ENCODE data around the gene DZIP1. TPM values are rescaled to one million over a fixed set of nuclear protein-coding genes. Genes with fewer than 3 reads are reported as not detected.

The DZIP1 gene
- total RNA-seq, 1 donor from 2014 or later = 62.8 TPM

DNA sequence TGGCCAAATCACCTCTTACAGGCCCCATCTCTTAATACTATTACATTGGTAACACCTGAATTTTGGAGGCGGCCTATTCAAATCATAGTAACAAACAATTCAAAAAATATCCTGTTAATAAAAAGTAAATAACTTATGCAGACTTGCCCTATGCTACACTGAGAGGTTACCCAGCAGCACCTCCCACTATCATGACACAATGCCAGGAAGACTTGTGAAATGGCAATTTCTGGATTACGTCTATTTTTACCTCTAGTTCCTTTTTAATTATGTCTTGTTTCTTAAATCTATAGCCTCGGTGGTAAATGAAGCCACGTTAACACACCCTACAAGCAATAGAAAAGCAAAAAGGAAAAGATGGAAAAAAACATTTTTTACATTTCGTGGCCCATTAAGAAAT is 6.2 kb upstream of the DZIP1 start:
- TF ChIP-seq, protein P1, sequence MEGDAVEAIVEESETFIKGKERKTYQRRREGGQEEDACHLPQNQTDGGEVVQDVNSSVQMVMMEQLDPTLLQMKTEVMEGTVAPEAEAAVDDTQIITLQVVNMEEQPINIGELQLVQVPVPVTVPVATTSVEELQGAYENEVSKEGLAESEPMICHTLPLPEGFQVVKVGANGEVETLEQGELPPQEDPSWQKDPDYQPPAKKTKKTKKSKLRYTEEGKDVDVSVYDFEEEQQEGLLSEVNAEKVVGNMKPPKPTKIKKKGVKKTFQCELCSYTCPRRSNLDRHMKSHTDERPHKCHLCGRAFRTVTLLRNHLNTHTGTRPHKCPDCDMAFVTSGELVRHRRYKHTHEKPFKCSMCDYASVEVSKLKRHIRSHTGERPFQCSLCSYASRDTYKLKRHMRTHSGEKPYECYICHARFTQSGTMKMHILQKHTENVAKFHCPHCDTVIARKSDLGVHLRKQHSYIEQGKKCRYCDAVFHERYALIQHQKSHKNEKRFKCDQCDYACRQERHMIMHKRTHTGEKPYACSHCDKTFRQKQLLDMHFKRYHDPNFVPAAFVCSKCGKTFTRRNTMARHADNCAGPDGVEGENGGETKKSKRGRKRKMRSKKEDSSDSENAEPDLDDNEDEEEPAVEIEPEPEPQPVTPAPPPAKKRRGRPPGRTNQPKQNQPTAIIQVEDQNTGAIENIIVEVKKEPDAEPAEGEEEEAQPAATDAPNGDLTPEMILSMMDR (IDR thresholded peaks at IDR 0.05; ENCODE audit: unreplicated experiment) = no peak
- peaks cover 3% of the 10 kb centered on the region for H3K27me3 Mint-ChIP-seq (ENCODE audit: low read depth)
- H3K4me3 Mint-ChIP-seq = no peak overlapping the region
- H3K27ac Mint-ChIP-seq = no peak overlapping the region
- peaks cover 9% of the 10 kb centered on the region for H3K9me3 Mint-ChIP-seq
- H3K4me1 Mint-ChIP-seq = no peaks in the 10 kb centered on the region
- no peak for DNase-seq (ENCODE audit: low spot score in 2 of 2, unreplicated experiment in 2 of 2)
- H3K36me3 Mint-ChIP-seq = no peaks in the 10 kb centered on the region

GRCh38 chr13:95647321-95647720 is 2.8 kb upstream of the DZIP1 start:
- Mint-ChIP-seq H3K36me3 (no peaks in the 10 kb centered on the region), H3K4me3 (no peak overlapping the region), H3K27ac (no peak overlapping the region), H3K4me1 (peaks cover 15% of the 10 kb centered on the region), H3K9me3 (peaks cover 9% of the 10 kb centered on the region), H3K27me3 (ENCODE audit: low read depth) (no peaks in the 10 kb centered on the region)
- DNase-seq (ENCODE audit: low spot score in 2 of 2, unreplicated experiment in 2 of 2) = no peak
- TF ChIP-seq, protein P1 (IDR thresholded peaks at IDR 0.05; ENCODE audit: unreplicated experiment) = no peak

GRCh38 chr13:95643936-95644598 is 439 bp downstream of the DZIP1 start:
- no peaks in the 10 kb centered on the region for H3K27me3 Mint-ChIP-seq (ENCODE audit: low read depth)
- peak in 1 of 2 experiments; percentile 69 for DNase-seq (ENCODE audit: low spot score in 2 of 2, unreplicated experiment in 2 of 2)
- H3K27ac Mint-ChIP-seq = peak overlapping the region; percentile 80
- H3K4me1 Mint-ChIP-seq = peaks cover 29% of the 10 kb centered on the region
- H3K36me3 Mint-ChIP-seq = peaks cover 12% of the 10 kb centered on the region
- H3K9me3 Mint-ChIP-seq = no peaks in the 10 kb centered on the region
- TF ChIP-seq, protein P1 (IDR thresholded peaks at IDR 0.05; ENCODE audit: unreplicated experiment) = no peak
- peak overlapping the region; percentile 77 for H3K4me3 Mint-ChIP-seq

GRCh38 chr13:95643571-95643935 is 953 bp downstream of the DZIP1 start:
- H3K4me1 Mint-ChIP-seq = peaks cover 29% of the 10 kb centered on the region

DNA sequence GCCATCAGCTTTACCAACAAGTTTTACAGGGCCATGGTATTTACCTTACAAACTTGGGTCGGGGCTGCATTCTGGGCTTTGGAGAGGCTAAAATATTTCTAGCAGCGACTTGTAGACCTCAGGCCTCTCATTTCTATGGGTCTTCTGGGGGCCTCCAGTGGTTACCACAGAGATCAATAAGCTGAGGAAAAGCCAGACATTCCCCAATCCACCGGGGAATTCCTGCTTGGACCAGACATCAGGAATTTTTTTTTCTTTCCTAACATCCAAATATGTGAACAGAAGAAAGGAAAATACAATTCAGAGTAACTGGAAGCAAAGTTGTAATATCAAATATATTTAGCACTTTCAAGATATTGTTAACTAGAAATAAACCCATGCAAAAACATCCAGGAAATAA is 1.5 kb downstream of the DZIP1 start:
- H3K4me3 Mint-ChIP-seq = peak overlapping the region; percentile 77
- no peak overlapping the region for H3K27ac Mint-ChIP-seq
- TF ChIP-seq, protein P1 (IDR thresholded peaks at IDR 0.05; ENCODE audit: unreplicated experiment) = no peak
- H3K4me1 Mint-ChIP-seq = peaks cover 29% of the 10 kb centered on the region
- H3K9me3 Mint-ChIP-seq = no peaks in the 10 kb centered on the region
- H3K27me3 Mint-ChIP-seq (ENCODE audit: low read depth) = no peaks in the 10 kb centered on the region
- H3K36me3 Mint-ChIP-seq = peaks cover 18% of the 10 kb centered on the region
- DNase-seq (ENCODE audit: low spot score in 2 of 2, unreplicated experiment in 2 of 2) = no peak

More at GRCh38 chr13:95643571-95643935, 953 bp downstream of the DZIP1 start:
- Mint-ChIP-seq H3K4me3 (peak overlapping the region; percentile 77), H3K27me3 (ENCODE audit: low read depth) (no peaks in the 10 kb centered on the region), H3K9me3 (no peaks in the 10 kb centered on the region), H3K27ac (peak overlapping the region; percentile 80), H3K36me3 (peaks cover 16% of the 10 kb centered on the region)
- DNase-seq (ENCODE audit: low spot score in 2 of 2, unreplicated experiment in 2 of 2) = no peak
- TF ChIP-seq, protein P1 (IDR thresholded peaks at IDR 0.05; ENCODE audit: unreplicated experiment) = no peak

All from mesothelial cell of epicardium (in vitro differentiated cells).